GM23338 (cell line): ENCODE data around the gene PDCD4. TPM values are rescaled to one million over a fixed set of nuclear protein-coding genes. Genes with fewer than 3 reads are reported as not detected.

Experiments
- ATAC-seq: fragments of 200-7000 bp; cut with Tn5 transposase; 3 replicates; pipeline ENCODE4 v1.9.1; 2020
- DNase-seq: peaks from one replicate; pipeline ENCODE4 v3.0.0-alpha.2; 2015; ENCODE audit warnings: low spot score
- H2AFZ ChIP-seq: fragments of 200-600 bp; sonication (generic); 2 replicates; pipeline ENCODE4 v1.8.0; 2016; ENCODE audit warnings: antibody characterized with exemption, mild to moderate bottlenecking, moderate library complexity
- H3F3A ChIP-seq: fragments of 200-600 bp; sonication (generic); replicated peaks from 2 replicates; pipeline ENCODE4 v1.8.0; 2017; ENCODE audit warnings: antibody characterized with exemption, mixed run types, low read depth
- H3K27ac ChIP-seq: fragments of 200-600 bp; sonication (generic); 2 replicates; pipeline ENCODE4 v1.6.1; 2016; ENCODE audit warnings: low read depth
- H3K27me3 ChIP-seq: fragments of 200-600 bp; sonication (generic); 2 replicates; pipeline ENCODE4 v1.8.0; 2016; ENCODE audit warnings: mild to moderate bottlenecking, mixed run types, moderate library complexity; ENCODE audit not compliant: insufficient read depth
- H3K36me3 ChIP-seq: fragments of 200-600 bp; sonication (generic); 2 replicates; pipeline ENCODE4 v1.8.0; 2016; ENCODE audit warnings: mild to moderate bottlenecking; ENCODE audit not compliant: insufficient read depth
- H3K4me1 ChIP-seq: fragments of 200-600 bp; sonication (generic); 2 replicates; pipeline ENCODE4 v1.8.0; 2016; ENCODE audit warnings: mild to moderate bottlenecking, moderate library complexity; ENCODE audit not compliant: insufficient read depth
- H3K4me2 ChIP-seq: fragments of 200-600 bp; sonication (generic); 2 replicates; pipeline ENCODE4 v1.7.1; 2017; ENCODE audit warnings: mixed run types
- H3K4me3 ChIP-seq: fragments of 200-600 bp; sonication (generic); 2 replicates; pipeline ENCODE4 v1.6.1; 2016; ENCODE audit warnings: mixed run types
- H3K79me2 ChIP-seq: fragments of 200-600 bp; sonication (generic); replicated peaks from 2 replicates; pipeline ENCODE4 v1.8.0; 2017; ENCODE audit warnings: mild to moderate bottlenecking; ENCODE audit not compliant: insufficient read depth
- H3K9me2 ChIP-seq: fragments of 200-600 bp; sonication (generic); 2 replicates; pipeline ENCODE4 v1.8.0; 2017; ENCODE audit not compliant: insufficient read depth
- H4K20me1 ChIP-seq: fragments of 200-600 bp; sonication (generic); replicated peaks from 2 replicates; pipeline ENCODE4 v1.8.0; 2017; ENCODE audit warnings: mild to moderate bottlenecking; ENCODE audit not compliant: insufficient read depth
- H3K27ac Mint-ChIP-seq: 2 replicates; pipeline ENCODE4 v1.8.0; 2020; ENCODE audit warnings: inconsistent platforms, mild to moderate bottlenecking, moderate library complexity, mixed read lengths
- H3K27me3 Mint-ChIP-seq: 3 replicates; pipeline ENCODE4 v1.8.0; 2022; ENCODE audit warnings: low read depth, mild to moderate bottlenecking, moderate library complexity, mixed read lengths, inconsistent platforms; ENCODE audit not compliant: insufficient read depth, poor library complexity
- H3K36me3 Mint-ChIP-seq: 3 replicates; pipeline ENCODE4 v1.8.0; 2021; ENCODE audit warnings: low read depth, mild to moderate bottlenecking, inconsistent platforms, moderate library complexity, mixed read lengths
- H3K4me1 Mint-ChIP-seq: 3 replicates; pipeline ENCODE4 v1.8.0; 2020; ENCODE audit warnings: mild to moderate bottlenecking, inconsistent platforms, mixed read lengths
- H3K4me3 Mint-ChIP-seq: 3 replicates; pipeline ENCODE4 v1.8.0; 2021; ENCODE audit warnings: moderate library complexity, mild to moderate bottlenecking, inconsistent platforms, mixed read lengths
- H3K9me3 Mint-ChIP-seq: 3 replicates; pipeline ENCODE4 v1.8.0; 2020; ENCODE audit warnings: moderate library complexity, mild to moderate bottlenecking, inconsistent platforms, mixed read lengths
- EZH2 ChIP-seq: fragments of 200-600 bp; sonication (generic); IDR thresholded peaks from one replicate; pipeline ENCODE4 v1.8.0; 2017; ENCODE audit warnings: antibody characterized with exemption, mild to moderate bottlenecking, low read depth; ENCODE audit not compliant: unreplicated experiment
- EZH2phosphoT487 ChIP-seq: fragments of 200-600 bp; sonication (generic); IDR thresholded peaks from one replicate; pipeline ENCODE4 v1.8.1; 2018; ENCODE audit warnings: antibody characterized with exemption; ENCODE audit not compliant: unreplicated experiment
- JUNB ChIP-seq: IDR thresholded peaks from one replicate; pipeline ENCODE4 v1.6.1; 2016; ENCODE audit warnings: antibody characterized with exemption; ENCODE audit not compliant: unreplicated experiment
- POLR2AphosphoS5 ChIP-seq: IDR thresholded peaks from 2 replicates; pipeline ENCODE4 v1.6.1; 2016; ENCODE audit warnings: antibody characterized with exemption, low read depth
- REST ChIP-seq: IDR thresholded peaks from one replicate; pipeline ENCODE4 v1.6.1; 2018; ENCODE audit warnings: antibody characterized with exemption; ENCODE audit not compliant: unreplicated experiment
- STAT1 ChIP-seq: IDR thresholded peaks from one replicate; pipeline ENCODE4 v1.6.1; 2016; ENCODE audit warnings: antibody characterized with exemption; ENCODE audit not compliant: unreplicated experiment
- ZNF114 ChIP-seq: fragments of 250-450 bp; sonication (Bioruptor Pico); IDR thresholded peaks from 2 replicates; pipeline ENCODE4 v1.5.0; 2020; ENCODE audit warnings: mild to moderate bottlenecking, moderate library complexity
- ZNF331 ChIP-seq: fragments of 250-450 bp; sonication (Bioruptor Pico); IDR thresholded peaks from 2 replicates; pipeline ENCODE4 v1.5.0; 2020; ENCODE audit warnings: low read depth, mild to moderate bottlenecking, moderate library complexity
- polyA plus RNA-seq: library from polyadenylated mRNA; unstranded; fragments of >200 nt; fragmentation: Nextera tagmentation; extraction: Ambion mirVana; gene quantifications from 2 replicates; pipeline ENCODE4 v1.2.1, GENCODE V29; 2016
- total RNA-seq: library from RNA; depleted of rRNA; stranded (reverse); fragments of >200 nt; shearing (Covaris generic); gene quantifications from 2 replicates; pipeline ENCODE4 v1.2.3, GENCODE V29; 2014
- TF ChIP-seq, protein P1 (sequence below): fragments of 250-450 bp; sonication (Bioruptor Pico); IDR thresholded peaks from 2 replicates; pipeline ENCODE4 v1.5.0; 2020; ENCODE audit warnings: mild to moderate bottlenecking, moderate library complexity
- TF ChIP-seq, protein P2 (sequence below): IDR thresholded peaks from 2 replicates; pipeline ENCODE4 v1.6.1; 2016; ENCODE audit warnings: antibody characterized with exemption

PDCD4 gene
- total and polyA plus RNA-seq, 2 experiments from 2014 or later: 10.1 to 18.0 TPM

- Mint-ChIP-seq H3K9me3 (no peaks in the 10 kb centered on the region), H3K4me3 (no peak overlapping the region), H3K36me3 (peaks cover 5% of the 10 kb centered on the region; the same call in 1 of the 3 replicates), H3K27ac (no peak overlapping the region), H3K4me1 (no peaks in the 10 kb centered on the region), H3K27me3 (no peaks in the 10 kb centered on the region)
- no peaks in the 10 kb centered on the region for H4K20me1 ChIP-seq
- H3K4me1 ChIP-seq: no peaks in the 10 kb centered on the region
- ATAC-seq (no peak), DNase-seq (no peak)
- no peaks in the 10 kb centered on the region for H3K27me3 ChIP-seq
- H3K9me2 ChIP-seq: no peaks in the 10 kb centered on the region
- H3K36me3 ChIP-seq: no peaks in the 10 kb centered on the region
- H3K4me2 ChIP-seq: no peak overlapping the region
- no peak overlapping the region for H3K4me3 ChIP-seq
- H3F3A ChIP-seq: no peaks in the 10 kb centered on the region
- no peak overlapping the region for H2AFZ ChIP-seq
- no peaks in the 10 kb centered on the region for H3K79me2 ChIP-seq
- no peak overlapping the region for H3K27ac ChIP-seq
- no peak for TF ChIP-seq POLR2AphosphoS5
- no peak for TF ChIP-seq EZH2phosphoT487
- TF ChIP-seq REST: no peak
- TF ChIP-seq ZNF114 (CRISPR knock-in tag): no peak
- TF ChIP-seq ZNF331 (CRISPR knock-in tag): no peak
- no peak for TF ChIP-seq EZH2
- TF ChIP-seq JUNB: no peak
- TF ChIP-seq, protein P1, sequence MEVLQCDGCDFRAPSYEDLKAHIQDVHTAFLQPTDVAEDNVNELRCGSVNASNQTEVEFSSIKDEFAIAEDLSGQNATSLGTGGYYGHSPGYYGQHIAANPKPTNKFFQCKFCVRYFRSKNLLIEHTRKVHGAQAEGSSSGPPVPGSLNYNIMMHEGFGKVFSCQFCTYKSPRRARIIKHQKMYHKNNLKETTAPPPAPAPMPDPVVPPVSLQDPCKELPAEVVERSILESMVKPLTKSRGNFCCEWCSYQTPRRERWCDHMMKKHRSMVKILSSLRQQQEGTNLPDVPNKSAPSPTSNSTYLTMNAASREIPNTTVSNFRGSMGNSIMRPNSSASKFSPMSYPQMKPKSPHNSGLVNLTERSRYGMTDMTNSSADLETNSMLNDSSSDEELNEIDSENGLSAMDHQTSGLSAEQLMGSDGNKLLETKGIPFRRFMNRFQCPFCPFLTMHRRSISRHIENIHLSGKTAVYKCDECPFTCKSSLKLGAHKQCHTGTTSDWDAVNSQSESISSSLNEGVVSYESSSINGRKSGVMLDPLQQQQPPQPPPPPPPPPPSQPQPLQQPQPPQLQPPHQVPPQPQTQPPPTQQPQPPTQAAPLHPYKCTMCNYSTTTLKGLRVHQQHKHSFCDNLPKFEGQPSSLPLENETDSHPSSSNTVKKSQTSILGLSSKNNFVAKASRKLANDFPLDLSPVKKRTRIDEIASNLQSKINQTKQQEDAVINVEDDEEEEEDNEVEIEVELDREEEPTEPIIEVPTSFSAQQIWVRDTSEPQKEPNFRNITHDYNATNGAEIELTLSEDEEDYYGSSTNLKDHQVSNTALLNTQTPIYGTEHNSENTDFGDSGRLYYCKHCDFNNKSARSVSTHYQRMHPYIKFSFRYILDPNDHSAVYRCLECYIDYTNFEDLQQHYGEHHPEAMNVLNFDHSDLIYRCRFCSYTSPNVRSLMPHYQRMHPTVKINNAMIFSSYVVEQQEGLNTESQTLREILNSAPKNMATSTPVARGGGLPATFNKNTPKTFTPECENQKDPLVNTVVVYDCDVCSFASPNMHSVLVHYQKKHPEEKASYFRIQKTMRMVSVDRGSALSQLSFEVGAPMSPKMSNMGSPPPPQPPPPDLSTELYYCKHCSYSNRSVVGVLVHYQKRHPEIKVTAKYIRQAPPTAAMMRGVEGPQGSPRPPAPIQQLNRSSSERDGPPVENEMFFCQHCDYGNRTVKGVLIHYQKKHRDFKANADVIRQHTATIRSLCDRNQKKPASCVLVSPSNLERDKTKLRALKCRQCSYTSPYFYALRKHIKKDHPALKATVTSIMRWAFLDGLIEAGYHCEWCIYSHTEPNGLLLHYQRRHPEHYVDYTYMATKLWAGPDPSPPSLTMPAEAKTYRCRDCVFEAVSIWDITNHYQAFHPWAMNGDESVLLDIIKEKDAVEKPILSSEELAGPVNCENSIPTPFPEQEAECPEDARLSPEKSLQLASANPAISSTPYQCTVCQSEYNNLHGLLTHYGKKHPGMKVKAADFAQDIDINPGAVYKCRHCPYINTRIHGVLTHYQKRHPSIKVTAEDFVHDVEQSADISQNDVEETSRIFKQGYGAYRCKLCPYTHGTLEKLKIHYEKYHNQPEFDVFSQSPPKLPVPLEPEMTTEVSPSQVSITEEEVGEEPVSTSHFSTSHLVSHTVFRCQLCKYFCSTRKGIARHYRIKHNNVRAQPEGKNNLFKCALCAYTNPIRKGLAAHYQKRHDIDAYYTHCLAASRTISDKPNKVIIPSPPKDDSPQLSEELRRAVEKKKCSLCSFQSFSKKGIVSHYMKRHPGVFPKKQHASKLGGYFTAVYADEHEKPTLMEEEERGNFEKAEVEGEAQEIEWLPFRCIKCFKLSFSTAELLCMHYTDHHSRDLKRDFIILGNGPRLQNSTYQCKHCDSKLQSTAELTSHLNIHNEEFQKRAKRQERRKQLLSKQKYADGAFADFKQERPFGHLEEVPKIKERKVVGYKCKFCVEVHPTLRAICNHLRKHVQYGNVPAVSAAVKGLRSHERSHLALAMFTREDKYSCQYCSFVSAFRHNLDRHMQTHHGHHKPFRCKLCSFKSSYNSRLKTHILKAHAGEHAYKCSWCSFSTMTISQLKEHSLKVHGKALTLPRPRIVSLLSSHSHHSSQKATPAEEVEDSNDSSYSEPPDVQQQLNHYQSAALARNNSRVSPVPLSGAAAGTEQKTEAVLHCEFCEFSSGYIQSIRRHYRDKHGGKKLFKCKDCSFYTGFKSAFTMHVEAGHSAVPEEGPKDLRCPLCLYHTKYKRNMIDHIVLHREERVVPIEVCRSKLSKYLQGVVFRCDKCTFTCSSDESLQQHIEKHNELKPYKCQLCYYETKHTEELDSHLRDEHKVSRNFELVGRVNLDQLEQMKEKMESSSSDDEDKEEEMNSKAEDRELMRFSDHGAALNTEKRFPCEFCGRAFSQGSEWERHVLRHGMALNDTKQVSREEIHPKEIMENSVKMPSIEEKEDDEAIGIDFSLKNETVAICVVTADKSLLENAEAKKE (CRISPR knock-in tag): no peak
- no peak for TF ChIP-seq STAT1
- TF ChIP-seq, protein P2, sequence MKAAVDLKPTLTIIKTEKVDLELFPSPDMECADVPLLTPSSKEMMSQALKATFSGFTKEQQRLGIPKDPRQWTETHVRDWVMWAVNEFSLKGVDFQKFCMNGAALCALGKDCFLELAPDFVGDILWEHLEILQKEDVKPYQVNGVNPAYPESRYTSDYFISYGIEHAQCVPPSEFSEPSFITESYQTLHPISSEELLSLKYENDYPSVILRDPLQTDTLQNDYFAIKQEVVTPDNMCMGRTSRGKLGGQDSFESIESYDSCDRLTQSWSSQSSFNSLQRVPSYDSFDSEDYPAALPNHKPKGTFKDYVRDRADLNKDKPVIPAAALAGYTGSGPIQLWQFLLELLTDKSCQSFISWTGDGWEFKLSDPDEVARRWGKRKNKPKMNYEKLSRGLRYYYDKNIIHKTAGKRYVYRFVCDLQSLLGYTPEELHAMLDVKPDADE: no peak
Observed at GRCh38 chr10:110881247-110881646, 9.5 kb downstream of the PDCD4 start.
